Superior temporal gyrus (tissue), 1 donor: ENCODE results near the gene C2CD3.

Experiments
- DNase-seq: peaks from one replicate; pipeline ENCODE4 v3.0.0-alpha.2; 2016; ENCODE audit errors: extremely low spot score

C2CD3 gene

DNA sequence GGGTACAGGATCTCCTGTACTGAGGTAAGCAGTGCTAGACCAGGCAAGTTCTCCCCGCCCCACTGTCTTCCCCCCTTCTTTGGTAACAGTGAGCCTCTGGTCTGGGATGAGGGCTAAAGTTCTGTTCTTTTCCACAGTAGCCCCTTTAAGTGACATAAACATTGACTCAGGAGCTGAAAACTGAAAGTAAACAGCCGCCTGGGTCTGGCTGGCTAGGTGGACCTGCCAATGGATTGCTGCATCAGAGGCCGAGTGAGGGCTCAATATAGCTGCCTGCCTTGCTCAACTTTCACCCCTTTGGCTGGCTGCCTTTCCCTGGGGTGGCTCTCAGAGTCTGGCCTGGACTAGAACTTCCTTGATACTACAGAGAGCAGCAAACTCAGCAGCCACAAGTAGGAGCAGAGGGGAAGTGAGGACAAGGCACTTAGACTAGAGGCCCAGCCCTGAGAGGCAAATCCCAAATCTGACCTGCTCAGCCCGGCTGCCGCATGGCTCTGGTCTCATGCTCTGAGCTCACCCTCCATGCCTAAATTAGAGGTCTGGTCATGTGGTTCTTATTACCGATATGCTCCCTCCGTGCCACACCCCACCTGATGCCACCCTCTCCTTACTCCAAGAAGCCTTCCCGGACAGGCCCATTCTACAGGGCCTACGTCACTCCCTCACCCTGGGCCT, 152.3 kb downstream of the C2CD3 start:
- DNase-seq: no peak

GRCh38 chr11:74017631-74018030, 153.2 kb downstream of the C2CD3 start:
- DNase-seq: no peak

DNA sequence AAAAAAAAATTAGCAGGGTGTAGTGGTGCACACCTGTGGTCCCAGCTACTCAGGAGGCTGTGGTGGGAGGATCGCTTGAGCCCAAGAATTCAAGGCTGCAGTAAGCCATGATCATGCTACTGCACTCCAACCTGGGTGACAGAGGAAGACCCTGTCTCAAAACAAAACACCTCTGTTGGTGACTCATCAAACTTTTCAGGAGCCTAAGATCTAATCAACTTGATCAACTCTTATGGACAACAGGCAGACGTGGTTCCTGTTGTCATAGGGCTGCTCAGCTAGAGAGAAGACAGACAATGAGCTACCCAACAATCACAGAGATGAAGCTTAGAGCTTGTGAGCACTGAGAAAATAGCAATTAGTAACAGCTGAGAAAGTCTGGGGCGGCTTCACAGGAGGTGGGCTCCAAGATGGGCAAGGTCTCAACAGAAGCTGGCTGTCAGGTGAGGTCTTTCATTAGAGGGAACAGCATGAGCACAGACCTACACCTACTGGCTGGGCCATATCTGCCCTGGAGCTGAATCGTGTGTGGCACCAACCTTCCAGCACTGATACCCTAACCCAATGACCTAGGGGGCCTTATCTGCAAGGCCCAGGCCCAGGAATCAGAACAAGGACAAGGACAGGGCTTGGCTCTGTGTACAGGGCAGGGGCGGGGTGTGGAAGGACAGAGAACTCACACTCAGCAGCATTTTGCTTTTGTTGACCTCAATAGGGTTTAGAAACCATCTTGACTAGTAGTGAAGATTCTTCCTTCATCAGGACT, 154.7 kb downstream of the C2CD3 start:
- DNase-seq: no peak

DNA sequence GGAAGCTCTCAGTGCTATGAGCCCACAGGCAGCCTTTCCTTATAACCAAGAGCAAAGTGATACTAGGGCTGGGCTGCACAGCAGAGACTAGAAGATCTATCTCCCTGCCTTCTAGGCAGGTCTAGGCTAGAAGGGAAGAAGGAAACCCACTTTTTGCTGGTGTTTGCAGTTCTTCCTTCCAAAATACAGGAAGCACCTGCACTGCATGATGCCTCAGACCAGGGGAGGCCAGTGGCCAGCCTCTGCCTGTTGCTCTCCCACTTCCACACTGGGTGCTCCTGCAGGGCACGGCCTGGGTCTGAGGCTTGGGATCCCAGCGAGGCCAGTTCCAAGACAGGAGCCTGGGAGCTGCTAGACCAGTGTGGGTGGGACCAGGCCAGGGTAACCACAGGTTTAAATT, 155.9 kb downstream of the C2CD3 start:
- DNase-seq: no peak

DNA sequence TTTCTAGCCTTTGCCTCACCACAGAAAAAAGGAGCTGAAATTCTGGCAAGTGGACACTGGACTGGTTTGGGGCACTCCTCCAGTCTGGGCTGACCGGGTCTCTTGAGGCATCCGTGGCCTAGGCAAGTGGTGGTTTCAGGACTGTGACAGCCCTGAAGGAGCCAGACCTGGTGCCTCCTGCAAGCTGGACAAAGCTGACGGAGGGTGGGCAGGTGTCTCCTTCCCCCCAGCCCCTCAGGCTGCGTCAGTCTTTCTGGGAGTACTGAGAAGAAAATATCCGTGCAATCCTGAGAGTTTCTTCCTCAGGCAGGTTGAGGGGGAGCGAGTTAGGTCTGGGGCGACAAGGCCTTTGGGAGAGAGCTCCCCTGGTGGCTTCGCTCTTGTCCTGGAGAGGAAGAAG, 157.7 kb downstream of the C2CD3 start:
- DNase-seq: no peak

GRCh38 chr11:74012074-74012809, 158.6 kb downstream of the C2CD3 start:
- no peak for DNase-seq

DNA sequence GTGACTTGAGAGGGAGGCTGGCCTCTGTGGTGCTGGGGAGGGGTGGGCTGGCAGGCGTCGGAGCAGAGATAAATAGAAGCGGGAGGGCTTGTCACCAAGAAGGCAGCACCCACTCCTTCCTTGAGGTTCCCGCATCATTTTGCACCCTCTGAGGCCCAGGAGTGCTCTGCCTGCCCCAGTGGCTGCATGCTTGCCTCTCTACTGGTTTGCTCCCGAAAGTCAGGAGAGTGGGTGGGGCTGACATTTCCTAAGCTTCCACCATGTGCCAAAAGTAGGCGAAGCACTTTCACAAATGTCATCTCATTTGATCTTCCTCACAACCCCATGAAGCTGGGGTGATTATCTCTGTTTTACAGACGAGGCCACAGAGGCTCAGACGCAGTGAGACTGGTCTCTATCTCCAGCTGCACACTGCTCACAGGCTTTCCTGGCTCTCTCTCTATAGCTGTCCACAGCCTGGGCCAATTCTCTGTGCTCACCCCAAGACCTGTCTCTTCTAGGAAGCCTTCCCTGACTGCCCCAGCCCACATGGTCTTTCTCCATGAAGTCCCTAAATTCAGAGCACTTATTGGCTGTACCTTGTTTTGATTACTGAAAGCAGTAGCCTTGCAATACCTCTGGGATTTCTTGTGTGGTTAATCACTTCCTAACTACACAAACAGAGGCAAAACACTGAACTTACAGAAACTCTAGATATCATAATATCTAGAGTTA, 159.3 kb downstream of the C2CD3 start:
- DNase-seq: no peak

DNA sequence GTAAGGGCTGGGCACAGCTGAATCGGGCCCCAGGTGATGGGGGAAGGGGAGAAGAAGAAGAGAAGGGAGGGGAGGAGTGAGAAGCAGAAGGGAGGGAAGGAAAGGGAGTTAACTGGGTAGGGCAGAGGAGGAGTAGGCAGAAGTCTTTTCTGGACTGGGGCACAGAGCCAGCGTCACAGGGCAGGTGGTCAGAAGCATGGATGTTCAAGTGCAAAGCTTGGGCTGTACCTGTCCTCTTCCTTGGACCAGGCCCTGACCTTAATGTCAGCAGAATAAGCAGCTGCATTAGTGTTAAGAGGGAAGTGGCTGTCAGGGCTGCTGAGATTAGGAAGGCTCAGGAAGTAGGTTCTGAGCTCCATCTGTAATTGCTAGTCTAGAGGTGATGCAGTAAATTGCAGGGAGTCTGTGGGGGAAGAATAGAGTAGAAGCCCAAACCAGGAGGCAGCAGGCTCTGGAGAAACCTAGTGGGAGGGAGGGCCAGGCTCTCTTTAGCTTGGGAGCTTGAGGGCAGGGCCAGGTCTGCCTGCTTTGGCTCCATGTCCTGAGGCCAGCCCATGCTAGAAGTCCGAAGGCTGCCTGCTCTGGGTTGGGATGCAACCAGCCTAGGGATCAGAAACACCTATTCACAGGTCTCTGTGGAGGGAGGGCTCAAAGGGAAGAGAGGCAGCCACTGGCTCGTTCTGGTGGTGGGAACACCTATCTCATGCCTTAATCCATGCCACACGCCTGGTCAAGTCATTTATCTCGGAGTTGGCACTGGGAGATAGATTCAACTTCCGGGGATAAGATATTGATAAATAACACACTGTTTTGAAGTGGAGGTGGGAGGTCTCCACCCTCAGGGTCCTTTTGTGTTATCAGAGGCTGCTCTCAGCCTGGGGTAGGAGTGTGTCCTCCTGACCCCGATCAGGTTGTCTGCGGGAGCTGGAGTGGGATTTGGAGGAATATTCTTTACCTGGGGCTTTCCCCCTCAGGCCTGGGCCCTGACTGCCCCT, 160.2 kb downstream of the C2CD3 start:
- no peak for DNase-seq

GRCh38 chr11:74009675-74010305, 161.0 kb downstream of the C2CD3 start:
- no peak for DNase-seq

- no peak for DNase-seq
Observed at GRCh38 chr11:74009230-74009547, 161.6 kb downstream of the C2CD3 start.

- DNase-seq: no peak
Observed at GRCh38 chr11:74008373-74009229, 162.2 kb downstream of the C2CD3 start, which contains the start of gene UCP3. Gene UCP3, minus strand, starts transcription at chr11:74009085. Its CDS starts 2,043 bp downstream, at chr11:74007042.

DNA sequence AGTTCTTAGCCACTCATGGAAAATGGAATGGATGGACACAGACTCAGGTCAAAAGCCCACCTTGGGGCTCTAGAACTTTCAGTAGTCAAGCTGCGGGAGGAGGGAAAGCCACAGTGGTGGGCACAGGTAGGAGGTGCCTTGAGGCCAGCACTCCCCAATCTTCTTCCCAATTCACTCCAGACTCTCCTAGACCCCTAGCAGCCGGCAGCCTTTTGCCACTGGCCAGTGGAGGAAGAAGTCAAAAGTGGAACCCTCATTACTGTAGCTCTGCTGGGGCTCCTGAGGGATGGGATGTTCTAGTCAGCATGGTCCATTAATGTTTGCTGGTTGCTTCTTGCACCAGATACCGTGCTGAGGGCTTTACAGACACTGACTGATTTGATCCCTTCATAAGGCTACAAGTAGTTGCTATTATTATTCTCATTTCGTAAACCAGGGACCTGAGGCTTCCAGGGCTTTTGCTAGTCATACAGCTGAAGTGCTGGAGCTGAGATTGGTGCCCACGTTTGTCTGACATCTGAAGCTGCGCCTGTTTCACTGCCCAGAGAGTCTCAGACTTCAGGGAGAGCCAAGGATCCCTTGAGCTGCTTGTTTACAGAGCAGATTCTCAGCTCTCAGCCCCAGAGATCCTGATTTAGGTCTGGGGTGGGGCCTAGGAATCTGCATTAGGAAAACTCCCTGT, 163.0 kb downstream of the C2CD3 start:
- no peak for DNase-seq

DNA sequence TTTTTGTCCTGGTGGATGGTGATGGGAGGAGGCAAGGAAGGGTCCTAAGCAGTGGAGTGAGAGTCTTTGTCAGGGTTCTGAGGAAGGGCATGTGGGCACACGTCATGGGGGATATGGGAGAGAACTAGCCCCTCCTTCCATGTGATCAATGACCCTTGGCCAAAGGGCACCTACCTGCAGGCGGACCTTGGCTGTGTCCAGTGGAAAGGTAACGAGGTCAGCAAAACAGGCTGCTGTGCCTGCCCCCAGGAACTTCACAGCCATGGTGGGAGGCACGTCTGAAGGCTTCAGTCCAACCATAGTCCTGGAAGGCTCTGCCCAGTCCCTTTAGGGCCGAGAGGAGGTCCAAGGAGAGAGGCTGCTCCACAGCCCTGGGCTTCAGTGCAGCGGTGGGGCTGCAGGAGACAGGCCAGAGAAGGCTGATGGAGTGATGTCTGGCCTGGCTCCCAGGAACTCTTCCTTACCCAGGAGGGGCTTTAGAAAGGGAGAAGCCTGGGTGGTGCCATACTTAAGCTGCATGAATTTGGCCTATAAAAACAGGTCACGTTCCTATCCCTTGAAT, 164.0 kb downstream of the C2CD3 start:
- DNase-seq: no peak

GRCh38 chr11:74005721-74006517, 164.9 kb downstream of the C2CD3 start:
- DNase-seq: no peak

DNA sequence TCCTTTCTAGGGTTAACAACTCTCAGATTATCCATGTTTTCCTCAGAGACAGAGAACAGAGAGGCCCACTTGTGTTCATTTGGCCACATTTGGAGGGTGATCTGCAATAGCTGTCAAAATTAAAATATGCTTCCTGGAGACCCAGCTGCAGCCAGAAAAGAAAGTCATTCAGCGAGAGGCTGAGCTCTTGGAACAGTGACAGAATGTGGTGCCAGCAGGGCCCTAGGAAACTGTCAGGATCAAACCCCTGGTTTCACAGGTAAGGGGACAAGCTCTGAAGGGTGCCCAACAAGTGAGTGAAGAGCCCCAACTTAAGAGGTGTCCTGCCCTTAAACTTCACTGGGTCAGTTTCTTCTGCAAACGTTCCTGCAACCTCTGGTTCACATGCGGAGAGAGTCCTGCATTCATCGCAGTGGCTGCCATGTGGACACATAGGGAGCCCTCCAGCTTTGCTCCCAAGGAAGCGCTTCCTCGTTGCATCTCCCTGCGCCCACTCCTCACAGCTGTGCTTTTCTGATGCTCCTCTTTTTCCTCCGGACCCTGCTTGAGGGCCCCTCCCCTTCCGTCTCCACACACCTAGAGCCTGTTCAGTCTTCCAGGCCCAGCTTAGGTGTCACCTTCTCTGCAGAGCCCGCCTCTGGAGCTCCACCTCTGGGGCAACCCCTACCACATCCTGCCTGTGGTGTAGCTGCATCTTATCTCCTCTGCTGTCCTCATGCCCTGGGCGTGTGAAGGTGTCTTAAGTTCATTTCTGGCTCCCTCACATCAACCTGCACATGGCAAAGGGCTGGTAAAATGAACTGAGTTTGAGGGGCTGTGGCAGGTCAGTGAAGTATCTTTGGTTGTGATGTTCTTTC, 165.8 kb downstream of the C2CD3 start:
- no peak for DNase-seq

DNA sequence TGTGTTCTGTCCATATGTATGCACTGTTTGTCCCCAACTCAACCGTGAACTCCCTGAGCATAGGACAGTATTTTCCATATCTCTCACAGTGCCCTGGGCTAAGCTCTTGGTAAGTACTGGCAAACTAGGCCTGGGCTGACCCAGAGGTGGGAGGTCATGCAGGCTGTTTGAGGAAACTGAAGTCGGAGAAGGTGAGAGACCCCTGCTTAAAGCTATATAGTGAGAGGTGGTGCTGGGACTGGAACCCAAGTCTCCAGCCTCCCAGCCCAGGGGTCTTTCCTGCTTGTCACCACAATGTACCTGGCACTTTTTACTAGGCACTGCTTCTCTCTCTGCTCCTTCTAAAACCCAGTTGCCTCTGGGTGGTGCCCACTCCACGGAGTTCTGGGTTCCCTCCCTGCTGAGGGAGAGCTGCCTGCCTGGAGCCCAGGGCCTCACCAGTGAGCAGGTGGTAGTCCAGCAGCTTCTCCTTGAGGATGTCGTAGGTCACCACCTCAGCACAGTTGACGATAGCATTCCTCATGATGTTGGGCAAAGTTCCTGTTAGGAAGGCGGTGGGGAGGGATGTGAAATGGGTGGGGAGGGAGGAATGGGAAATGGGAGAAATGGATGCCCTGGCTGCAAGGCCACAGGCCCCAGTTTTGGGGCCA, 166.6 kb downstream of the C2CD3 start:
- no peak for DNase-seq
